ENCODE results near the gene SLC29A4.
"Not testable (repeated sequence)": the region's sequence is repeated elsewhere in the genome, so short reads cannot be mapped to it uniquely, and the experiment has no call there.

DNA sequence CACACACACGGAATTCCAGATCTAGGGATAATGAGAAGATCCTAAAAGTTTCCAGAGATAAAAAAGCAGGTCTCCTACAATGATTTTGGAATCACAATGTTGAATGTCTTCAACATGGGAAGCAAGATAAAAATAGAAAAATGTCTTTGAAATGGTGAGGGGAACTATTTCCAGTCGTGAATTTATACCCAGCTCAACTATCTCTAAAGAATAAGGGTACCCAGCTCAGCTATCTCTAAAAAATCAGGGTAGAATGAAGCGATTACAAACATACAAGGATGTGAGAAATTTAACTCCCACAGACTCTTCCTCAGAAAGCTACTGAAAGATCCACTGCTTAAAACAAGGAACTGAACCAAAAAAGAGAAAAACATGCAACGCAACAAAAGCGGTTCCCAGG lies 35.9 kb downstream of the SLC29A4 start:
- TF ChIP-seq, protein P1, sequence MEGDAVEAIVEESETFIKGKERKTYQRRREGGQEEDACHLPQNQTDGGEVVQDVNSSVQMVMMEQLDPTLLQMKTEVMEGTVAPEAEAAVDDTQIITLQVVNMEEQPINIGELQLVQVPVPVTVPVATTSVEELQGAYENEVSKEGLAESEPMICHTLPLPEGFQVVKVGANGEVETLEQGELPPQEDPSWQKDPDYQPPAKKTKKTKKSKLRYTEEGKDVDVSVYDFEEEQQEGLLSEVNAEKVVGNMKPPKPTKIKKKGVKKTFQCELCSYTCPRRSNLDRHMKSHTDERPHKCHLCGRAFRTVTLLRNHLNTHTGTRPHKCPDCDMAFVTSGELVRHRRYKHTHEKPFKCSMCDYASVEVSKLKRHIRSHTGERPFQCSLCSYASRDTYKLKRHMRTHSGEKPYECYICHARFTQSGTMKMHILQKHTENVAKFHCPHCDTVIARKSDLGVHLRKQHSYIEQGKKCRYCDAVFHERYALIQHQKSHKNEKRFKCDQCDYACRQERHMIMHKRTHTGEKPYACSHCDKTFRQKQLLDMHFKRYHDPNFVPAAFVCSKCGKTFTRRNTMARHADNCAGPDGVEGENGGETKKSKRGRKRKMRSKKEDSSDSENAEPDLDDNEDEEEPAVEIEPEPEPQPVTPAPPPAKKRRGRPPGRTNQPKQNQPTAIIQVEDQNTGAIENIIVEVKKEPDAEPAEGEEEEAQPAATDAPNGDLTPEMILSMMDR (IDR thresholded peaks at IDR 0.05): not testable (repeated sequence)
- not testable (repeated sequence) for TF ChIP-seq EZH2 (IDR thresholded peaks at IDR 0.05)

Measured in neural progenitor cell (in vitro differentiated cells).